Measurements from ENCODE around the gene TMBIM6. TPM values are rescaled to one million over a fixed set of nuclear protein-coding genes. Genes with fewer than 3 reads are reported as not detected.

Gene TMBIM6
- total and polyA plus RNA-seq, 3 experiments from 2014 or later: 443 to 1,008 (median 449) TPM

GRCh38 chr12:49748306-49748705 is 6.9 kb downstream of the TMBIM6 start:
- Mint-ChIP-seq H3K4me3 (peak overlapping the region; percentile 18 to 59 (median 35)), H3K4me1 (peaks cover 80 to 95% (median 95%) of the 10 kb centered on the region in 3 donors), H3K27ac (peak overlapping the region in 7 of 8 donors; percentile 11 to 86 (median 67)), H3K36me3 (peaks cover 0 to 70% (median 5%) of the 10 kb centered on the region in 3 donors), H3K27me3 (no peaks in the 10 kb centered on the region), H3K9me3 (no peaks in the 10 kb centered on the region)
- no peak overlapping the region for H3K4me3 ChIP-seq (ENCODE audit: low read length)
- no peak for DNase-seq
- no peaks in the 10 kb centered on the region for H3K9me3 ChIP-seq (ENCODE audit: low read length)
- ChIA-PET POLR2A (no interaction called here), CTCF (interaction anchor here (1.0 to 1.7 kb wide), 5 partner anchors 7 to 91 kb away, joined by 3 to 5 read pairs (median 4); partner anchors contain the start of gene TMBIM6)
- peaks cover 80% of the 10 kb centered on the region for H3K4me1 ChIP-seq (ENCODE audit: insufficient read depth, low read length)
- H3K36me3 ChIP-seq (ENCODE audit: insufficient read depth, low read length): peaks cover 12% of the 10 kb centered on the region
- no peaks in the 10 kb centered on the region for H3K27me3 ChIP-seq (ENCODE audit: insufficient read depth, low read length, poor library complexity, severe bottlenecking)
- H3K27ac ChIP-seq (ENCODE audit: low read depth, low read length): no peak overlapping the region

DNA sequence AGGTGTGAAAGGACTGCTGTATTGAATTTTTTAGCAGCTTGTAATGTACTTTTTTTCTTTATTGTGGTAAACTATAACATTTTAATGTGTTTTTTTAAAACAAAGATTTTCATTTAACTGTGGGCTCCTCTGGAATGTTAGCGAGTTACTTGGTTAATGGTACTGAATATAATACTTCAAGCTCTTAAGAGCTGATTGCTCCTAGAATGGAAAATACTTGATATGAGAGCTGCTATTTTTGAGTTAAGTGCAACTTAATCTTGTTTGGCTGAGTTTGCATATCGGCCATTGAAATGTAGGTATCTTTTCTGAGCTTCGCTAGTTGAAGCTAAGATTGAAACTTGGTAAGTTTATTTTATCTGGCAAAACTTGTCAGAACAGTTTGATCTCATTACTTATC is 7.4 kb downstream of the TMBIM6 start:
- POLR2A ChIA-PET: no interaction called here
- no peak overlapping the region for H3K4me3 ChIP-seq (ENCODE audit: low read length)
- H3K4me1 ChIP-seq (ENCODE audit: insufficient read depth, low read length): peaks cover 78% of the 10 kb centered on the region

GRCh38 chr12:49750027-49750995 is 9.0 kb downstream of the TMBIM6 start:
- no peaks in the 10 kb centered on the region for H3K27me3 ChIP-seq (ENCODE audit: insufficient read depth, low read length, poor library complexity, severe bottlenecking)
- H3K4me3 ChIP-seq (ENCODE audit: low read length): no peak overlapping the region
- ChIA-PET POLR2A (interaction anchor here (1.0 kb wide), 1 partner anchor 9 kb away, joined by 5 read pairs; the partner anchor contains the start of gene TMBIM6), CTCF (interaction anchor here (1.0 to 1.7 kb wide), 4 partner anchors 9 to 89 kb away, joined by 4 to 5 read pairs (median 4); partner anchors contain the start of gene TMBIM6)
- Mint-ChIP-seq H3K4me3 (peak overlapping the region; percentile 44 to 84 (median 57)), H3K27ac (peak overlapping the region; percentile 66 to 96 (median 80)), H3K4me1 (peaks cover 71 to 95% (median 86%) of the 10 kb centered on the region in 3 donors), H3K36me3 (peaks cover 0 to 71% (median 8%) of the 10 kb centered on the region in 3 donors), H3K27me3 (no peaks in the 10 kb centered on the region), H3K9me3 (no peaks in the 10 kb centered on the region)
- H3K9me3 ChIP-seq (ENCODE audit: low read length): no peaks in the 10 kb centered on the region
- H3K36me3 ChIP-seq (ENCODE audit: insufficient read depth, low read length): peaks cover 22% of the 10 kb centered on the region
- peak in 2 of 5 donors; percentile 19 to 36 for DNase-seq
- H3K27ac ChIP-seq (ENCODE audit: low read depth, low read length): peak overlapping the region; percentile 21
- H3K4me1 ChIP-seq (ENCODE audit: insufficient read depth, low read length): peaks cover 63% of the 10 kb centered on the region

More for the DNA sequence above, 7.4 kb downstream of the TMBIM6 start:
- Mint-ChIP-seq H3K36me3 (peaks cover 0 to 70% (median 8%) of the 10 kb centered on the region in 3 donors), H3K9me3 (no peaks in the 10 kb centered on the region), H3K27me3 (no peaks in the 10 kb centered on the region), H3K4me1 (peaks cover 80 to 95% (median 95%) of the 10 kb centered on the region in 3 donors), H3K27ac (peak overlapping the region in 7 of 8 donors; percentile 66 to 96 (median 70)), H3K4me3 (peak overlapping the region; percentile 32 to 84 (median 57))
- CTCF ChIA-PET: interaction anchor here (1.0 to 1.7 kb wide), 5 partner anchors 8 to 90 kb away, joined by 3 to 5 read pairs (median 4); partner anchors contain the start of gene TMBIM6
- Histone ChIP-seq H3K36me3 (ENCODE audit: insufficient read depth, low read length) (peaks cover 17% of the 10 kb centered on the region), H3K27ac (ENCODE audit: low read depth, low read length) (no peak overlapping the region), H3K9me3 (ENCODE audit: low read length) (no peaks in the 10 kb centered on the region), H3K27me3 (ENCODE audit: insufficient read depth, low read length, poor library complexity, severe bottlenecking) (no peaks in the 10 kb centered on the region)
- no peak for DNase-seq

DNA sequence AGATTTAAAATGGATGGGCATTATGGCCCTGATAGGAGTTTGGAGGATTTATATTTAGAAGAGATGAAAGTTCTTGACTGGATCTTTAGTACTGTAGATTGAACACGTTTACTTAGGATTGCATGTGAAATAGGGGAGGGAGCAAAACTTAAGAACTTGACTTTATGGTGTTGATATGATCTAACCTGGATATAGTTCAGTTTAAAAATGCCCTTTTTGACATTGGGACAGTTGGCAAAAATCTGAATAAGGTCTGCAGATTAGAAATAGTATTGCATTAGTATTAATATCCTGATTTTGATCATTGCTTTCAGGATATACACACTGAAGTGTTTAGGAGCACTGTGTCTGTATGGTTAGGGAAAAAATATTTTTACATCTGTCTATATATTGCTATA is 9.6 kb downstream of the TMBIM6 start:
- peaks cover 0 to 77% (median 9%) of the 10 kb centered on the region in 3 donors for H3K36me3 Mint-ChIP-seq
- CTCF ChIA-PET: interaction anchor here (1.5 to 2.5 kb wide), 2 partner anchors 10 to 12 kb away, joined by 5 to 17 read pairs; partner anchors contain the start of gene TMBIM6
- H3K27ac ChIP-seq (ENCODE audit: low read depth, low read length): no peak overlapping the region

GRCh38 chr12:49761677-49762467 is 20.5 kb downstream of the TMBIM6 start:
- peaks cover 10 to 79% (median 34%) of the 10 kb centered on the region in 3 donors for H3K36me3 Mint-ChIP-seq

More for the DNA sequence above, 9.6 kb downstream of the TMBIM6 start:
- DNase-seq: no peak
- H3K27me3 ChIP-seq (ENCODE audit: insufficient read depth, low read length, poor library complexity, severe bottlenecking): no peaks in the 10 kb centered on the region
- Mint-ChIP-seq H3K27me3 (no peaks in the 10 kb centered on the region), H3K27ac (peak overlapping the region in 7 of 8 donors; percentile 58 to 88 (median 67)), H3K4me3 (peak overlapping the region in 6 of 7 donors; percentile 48 to 84 (median 58)), H3K9me3 (no peaks in the 10 kb centered on the region), H3K4me1 (peaks cover 71 to 93% (median 80%) of the 10 kb centered on the region in 3 donors)
- H3K4me1 ChIP-seq (ENCODE audit: insufficient read depth, low read length): peaks cover 57% of the 10 kb centered on the region
- no peak overlapping the region for H3K4me3 ChIP-seq (ENCODE audit: low read length)
- no peaks in the 10 kb centered on the region for H3K9me3 ChIP-seq (ENCODE audit: low read length)
- POLR2A ChIA-PET: interaction anchor here (0.6 kb wide), 1 partner anchor 15 kb away, joined by 6 read pairs; no protein-coding TSS in a partner anchor
- peaks cover 25% of the 10 kb centered on the region for H3K36me3 ChIP-seq (ENCODE audit: insufficient read depth, low read length)

GRCh38 chr12:49762468-49762847 is 21.1 kb downstream of the TMBIM6 start:
- POLR2A ChIA-PET: interaction anchor here (1.2 to 4.2 kb wide), 2 partner anchors 21 to 65 kb away, joined by 5 to 27 read pairs; partner anchors contain the start of genes NCKAP5L and TMBIM6
- Histone ChIP-seq H3K27me3 (ENCODE audit: insufficient read depth, low read length, poor library complexity, severe bottlenecking) (no peaks in the 10 kb centered on the region), H3K36me3 (ENCODE audit: insufficient read depth, low read length) (peaks cover 52% of the 10 kb centered on the region), H3K9me3 (ENCODE audit: low read length) (no peaks in the 10 kb centered on the region), H3K4me1 (ENCODE audit: insufficient read depth, low read length) (peaks cover 37% of the 10 kb centered on the region), H3K4me3 (ENCODE audit: low read length) (no peak overlapping the region), H3K27ac (ENCODE audit: low read depth, low read length) (no peak overlapping the region)
- peak in 2 of 5 donors; percentile 18 to 23 for DNase-seq
- peaks cover 7 to 73% (median 31%) of the 10 kb centered on the region in 3 donors for H3K36me3 Mint-ChIP-seq
- H3K4me3 Mint-ChIP-seq: peak overlapping the region in 3 of 7 donors; percentile 24 to 51 (median 49)
- peaks cover 48 to 56% (median 55%) of the 10 kb centered on the region in 3 donors for H3K4me1 Mint-ChIP-seq
- CTCF ChIA-PET: interaction anchor here (0.8 to 4.8 kb wide), 16 partner anchors 11 to 125 kb away, joined by 3 to 34 read pairs (median 5); partner anchors contain the start of gene TMBIM6
- peak overlapping the region; percentile 78 to 93 (median 89) for H3K27ac Mint-ChIP-seq
- no peaks in the 10 kb centered on the region for H3K27me3 Mint-ChIP-seq
- no peaks in the 10 kb centered on the region for H3K9me3 Mint-ChIP-seq

More at GRCh38 chr12:49761677-49762467, 20.5 kb downstream of the TMBIM6 start:
- Histone ChIP-seq H3K36me3 (ENCODE audit: insufficient read depth, low read length) (peaks cover 58% of the 10 kb centered on the region), H3K4me1 (ENCODE audit: insufficient read depth, low read length) (peaks cover 37% of the 10 kb centered on the region), H3K4me3 (ENCODE audit: low read length) (no peak overlapping the region), H3K9me3 (ENCODE audit: low read length) (no peaks in the 10 kb centered on the region), H3K27me3 (ENCODE audit: insufficient read depth, low read length, poor library complexity, severe bottlenecking) (no peaks in the 10 kb centered on the region), H3K27ac (ENCODE audit: low read depth, low read length) (no peak overlapping the region)
- Mint-ChIP-seq H3K27ac (peak overlapping the region; percentile 15 to 93 (median 89)), H3K9me3 (no peaks in the 10 kb centered on the region), H3K27me3 (no peaks in the 10 kb centered on the region), H3K4me3 (peak overlapping the region in 1 of 7 donors; percentile 48), H3K4me1 (peaks cover 47 to 55% (median 53%) of the 10 kb centered on the region in 3 donors)
- ChIA-PET POLR2A (interaction anchor here (1.2 to 4.2 kb wide), 2 partner anchors 20 to 66 kb away, joined by 5 to 27 read pairs; partner anchors contain the start of genes NCKAP5L and TMBIM6), CTCF (interaction anchor here (0.8 to 4.8 kb wide), 16 partner anchors 10 to 125 kb away, joined by 3 to 34 read pairs (median 5); partner anchors contain the start of gene TMBIM6)
- DNase-seq: no peak
